T-cell (primary cell): ENCODE measurements around the gene ACTR1B. TPM values are rescaled to one million over a fixed set of nuclear protein-coding genes. Genes with fewer than 3 reads are reported as not detected.
"Not testable (repeated sequence)": the region's sequence is repeated elsewhere in the genome, so short reads cannot be mapped to it uniquely, and the experiment has no call there.

Experiments
- ATAC-seq, 4 experiments: fragments of 200-7000 bp in 3 of 4; fragments of 150-1000 bp in 1 of 4; cut with Tn5 transposase; replicated peaks in 1 of 4; 1 replicate in 3 of 4; 2 replicates in 1 of 4; pipeline ENCODE4 v1.10.0; 2021; ENCODE audit warnings: moderate library complexity in 3 of 4, mild to moderate bottlenecking in 2 of 4, moderate number of reproducible peaks in 1 of 4
- CTCF ChIA-PET, 2 donors: fragments of 300-600 bp; sonication (Branson Sonifier 250); formaldehyde crosslinking; loops; one replicate each; lab custom pipeline; 2022; ENCODE audit warnings: antibody characterized with exemption in 2 of 2; lab: Charles Lee
- POLR2A ChIA-PET, 2 donors: fragments of 300-600 bp; sonication (Branson Sonifier 250); formaldehyde crosslinking; loops; one replicate each; lab custom pipeline; 2022; ENCODE audit warnings: antibody characterized with exemption in 2 of 2; lab: Charles Lee
- DNase-seq, 35 experiments: peaks; one replicate each; pipeline versions ENCODE4 v3.0.0 to v3.0.0-alpha.2; 2013 to 2023
- H3K27ac ChIP-seq: one replicate; pipeline ENCODE4 v1.5.1; 2013; ENCODE audit warnings: low read length
- H3K27me3 ChIP-seq, 2 experiments: replicated peaks in 1 of 2; 1 replicate in 1 of 2; 2 replicates in 1 of 2; pipeline versions ENCODE4 v1.6.1 to v1.7.0; 2013; ENCODE audit warnings: low read length in 1 of 2, mixed read lengths in 1 of 2; ENCODE audit not compliant: control insufficient read depth in 2 of 2, insufficient read depth in 2 of 2; ENCODE audit errors: extremely low read depth in 1 of 2
- H3K36me3 ChIP-seq, 2 donors: 1 replicate in 1 of 2; 2 replicates in 1 of 2; pipeline versions ENCODE4 v1.6.1 to v1.7.0; 2013; ENCODE audit warnings: low read length in 1 of 2; ENCODE audit not compliant: control insufficient read depth in 2 of 2, insufficient read depth in 1 of 2; ENCODE audit errors: extremely low read depth in 1 of 2
- H3K4me1 ChIP-seq, 2 experiments: 1 replicate in 1 of 2; 2 replicates in 1 of 2; pipeline versions ENCODE4 v1.6.1 to v1.7.0; 2013; ENCODE audit warnings: low read length in 2 of 2, mixed read lengths in 1 of 2; ENCODE audit not compliant: insufficient read depth in 2 of 2, control insufficient read depth in 1 of 2; ENCODE audit errors: extremely low read depth in 1 of 2
- H3K4me3 ChIP-seq, 2 donors: 1 replicate in 1 of 2; 2 replicates in 1 of 2; pipeline versions ENCODE4 v1.5.1 to v1.7.0; 2013; ENCODE audit warnings: mild to moderate bottlenecking in 2 of 2, low read length in 1 of 2, moderate library complexity in 1 of 2; ENCODE audit not compliant: control insufficient read depth in 1 of 2; ENCODE audit errors: extremely low read depth in 1 of 2
- H3K9me3 ChIP-seq: 2 replicates; pipeline ENCODE4 v1.7.0; 2013
- H3K27ac Mint-ChIP-seq, 2 donors: one replicate each; pipeline ENCODE4 v1.8.0; 2020 to 2021; ENCODE audit warnings: mild to moderate bottlenecking in 2 of 2, mixed read lengths in 2 of 2
- H3K27me3 Mint-ChIP-seq, 2 donors: one replicate each; pipeline ENCODE4 v1.8.0; 2021 to 2022; ENCODE audit warnings: mixed read lengths in 2 of 2
- H3K36me3 Mint-ChIP-seq: one replicate; pipeline ENCODE4 v1.8.0; 2021; ENCODE audit warnings: mixed read lengths
- H3K4me1 Mint-ChIP-seq, 3 donors: one replicate each; pipeline ENCODE4 v1.8.0; 2020 to 2022; ENCODE audit warnings: mixed read lengths in 3 of 3, mild to moderate bottlenecking in 1 of 3
- H3K4me3 Mint-ChIP-seq, 3 donors: one replicate each; pipeline ENCODE4 v1.8.0; 2020 to 2022; ENCODE audit warnings: mild to moderate bottlenecking in 3 of 3, mixed read lengths in 3 of 3, moderate library complexity in 3 of 3
- H3K9me3 Mint-ChIP-seq, 3 donors: one replicate each; pipeline ENCODE4 v1.8.0; 2020 to 2022; ENCODE audit warnings: mixed read lengths in 3 of 3
- WGBS: methylation state at CpG from one replicate; pipeline ENCODE4 v1.1.5; 2013; ENCODE audit warnings: missing lambda C conversion rate; ENCODE audit not compliant: insufficient coverage; 5-methylcytosine and 5-hydroxymethylcytosine counted together
- total RNA-seq, 35 experiments: library from RNA in 6 of 35; stranded (reverse) in 6 of 35; fragments of 120-200 nt in 1 of 35; gene quantifications; one replicate each; pipeline versions ENCODE4 v1.2.1 to v1.2.4 and lab custom pipeline; 2013 to 2026

ACTR1B gene
- total RNA-seq, 5 donors from 2014 or later (not counting 1 experiment from before 2014, with no cell fraction given) = 86.3 to 124 (median 101) TPM

DNA sequence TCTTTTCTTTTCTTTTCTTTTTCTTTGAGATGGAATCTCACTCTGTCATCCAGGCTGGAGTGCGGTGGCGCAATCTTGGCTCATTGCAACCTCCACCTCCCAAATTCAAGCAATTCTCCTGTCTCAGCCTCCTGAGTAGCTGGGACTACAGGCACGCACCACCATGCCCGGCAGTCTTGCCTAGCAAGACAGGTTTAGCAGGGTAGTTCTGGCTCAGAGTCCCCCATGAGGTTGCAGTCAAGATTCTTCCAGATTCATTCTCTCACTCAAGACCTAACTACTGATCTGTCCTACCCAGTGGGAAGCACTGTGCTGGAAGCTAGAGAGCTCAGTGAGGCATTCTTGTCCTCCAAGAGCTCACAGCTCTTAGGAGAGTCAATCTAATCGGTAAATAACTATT lies 31.9 kb upstream of the ACTR1B start:
- no peak overlapping the region for H3K27ac ChIP-seq
- no peaks in the 10 kb centered on the region for H3K4me1 ChIP-seq
- Mint-ChIP-seq H3K4me3 (no peak overlapping the region), H3K9me3 (no peaks in the 10 kb centered on the region), H3K27ac (no peak overlapping the region), H3K4me1 (peaks cover 9 to 11% (median 9%) of the 10 kb centered on the region in 3 donors), H3K36me3 (no peaks in the 10 kb centered on the region), H3K27me3 (no peaks in the 10 kb centered on the region)
- POLR2A ChIA-PET = interaction anchor here in 1 of 2 donors (0.7 kb wide), 1 partner anchor 105 kb away, joined by 3 read pairs; no protein-coding TSS in a partner anchor
- DNase-seq (no peak), ATAC-seq (no peak)
- no peaks in the 10 kb centered on the region for H3K36me3 ChIP-seq
- CTCF ChIA-PET = interaction anchor here (0.6 to 5.4 kb wide), 5 partner anchors 28 to 105 kb away, joined by 3 to 52 read pairs (median 4); partner anchors contain the start of genes ANKRD36B (in 1 of the 2) and COX5B (in 1 of the 2)
- H3K27me3 ChIP-seq = no peaks in the 10 kb centered on the region
- no peaks in the 10 kb centered on the region for H3K9me3 ChIP-seq
- no peak overlapping the region for H3K4me3 ChIP-seq
- WGBS = 100% methylated on average over 2 of the region's 5 CpGs

- ATAC-seq = no peak
- DNase-seq = no peak
- POLR2A ChIA-PET = no interaction called here
- Histone ChIP-seq H3K4me3 (no peak overlapping the region), H3K27ac (no peak overlapping the region), H3K27me3 (no peaks in the 10 kb centered on the region), H3K4me1 (no peaks in the 10 kb centered on the region), H3K9me3 (no peaks in the 10 kb centered on the region), H3K36me3 (no peaks in the 10 kb centered on the region)
- Mint-ChIP-seq H3K9me3 (no peaks in the 10 kb centered on the region), H3K27me3 (no peaks in the 10 kb centered on the region), H3K4me3 (no peak overlapping the region), H3K27ac (no peak overlapping the region), H3K4me1 (peaks cover 5 to 9% (median 6%) of the 10 kb centered on the region in 3 donors), H3K36me3 (no peaks in the 10 kb centered on the region)
- CTCF ChIA-PET = no interaction called here
These were observed 29.6 kb upstream of the ACTR1B start for GRCh38 chr2:97693476-97693875.

GRCh38 chr2:97691166-97691565 lies 27.3 kb upstream of the ACTR1B start:
- Histone ChIP-seq H3K4me1 (no peaks in the 10 kb centered on the region), H3K9me3 (no peaks in the 10 kb centered on the region), H3K27me3 (no peaks in the 10 kb centered on the region), H3K36me3 (no peaks in the 10 kb centered on the region), H3K4me3 (no peak overlapping the region), H3K27ac (no peak overlapping the region)
- WGBS = 86% methylated on average over 2 of the region's 6 CpGs
- H3K27ac Mint-ChIP-seq = no peak overlapping the region
- no peak for ATAC-seq
- no peaks in the 10 kb centered on the region for H3K27me3 Mint-ChIP-seq
- no peak for DNase-seq
- no peaks in the 10 kb centered on the region for H3K36me3 Mint-ChIP-seq
- ChIA-PET CTCF (interaction anchor here in 1 of 2 donors (0.9 kb wide), 1 partner anchor 9 kb away, joined by 3 read pairs; no protein-coding TSS in a partner anchor), POLR2A (no interaction called here)
- H3K4me3 Mint-ChIP-seq = no peak overlapping the region
- H3K9me3 Mint-ChIP-seq = no peaks in the 10 kb centered on the region
- H3K4me1 Mint-ChIP-seq = peaks cover 0 to 7% (median 0%) of the 10 kb centered on the region in 3 donors

DNA sequence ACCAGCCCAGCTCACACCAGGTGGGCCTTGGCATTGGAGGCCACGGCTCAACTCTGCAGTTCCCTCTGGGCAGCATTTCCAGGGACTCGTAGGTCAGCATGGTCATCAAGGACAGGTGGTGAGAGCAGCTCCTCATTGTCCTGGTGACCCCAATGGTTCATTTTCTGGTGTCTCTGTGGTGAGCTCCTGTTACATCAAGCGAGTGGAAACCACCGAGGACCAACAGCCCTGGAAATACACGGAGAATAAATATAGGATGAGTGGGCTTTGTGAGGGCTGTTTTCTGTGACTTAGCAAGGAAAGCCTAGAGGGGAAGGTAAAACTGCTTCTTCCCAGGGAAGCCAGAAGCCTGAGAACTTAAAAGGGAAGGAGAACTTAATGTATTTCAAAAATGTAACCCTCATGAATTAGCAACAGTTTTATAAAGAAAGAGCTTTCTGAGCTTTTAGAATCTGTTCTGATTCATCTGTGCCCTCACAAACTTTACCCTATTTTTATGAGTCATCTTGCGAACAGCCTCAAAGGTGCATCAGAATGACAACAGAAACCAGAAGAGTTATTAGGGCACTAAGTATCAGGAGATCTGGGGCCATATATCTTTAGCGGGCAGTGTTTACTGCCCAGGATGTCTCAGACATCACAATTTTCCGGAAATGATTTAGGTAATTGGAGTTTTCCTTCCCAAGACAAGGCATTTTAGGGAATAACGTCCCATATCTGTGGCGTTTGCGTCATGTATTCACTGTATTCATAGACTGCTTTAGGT lies 24.4 kb upstream of the ACTR1B start:
- Mint-ChIP-seq H3K27me3 (no peaks in the 10 kb centered on the region), H3K9me3 (no peaks in the 10 kb centered on the region), H3K36me3 (no peaks in the 10 kb centered on the region), H3K4me3 (no peak overlapping the region), H3K27ac (no peak overlapping the region), H3K4me1 (peaks cover 0 to 7% (median 0%) of the 10 kb centered on the region in 3 donors)
- ChIA-PET CTCF (no interaction called here), POLR2A (no interaction called here)
- H3K4me3 ChIP-seq = no peak overlapping the region
- no peak overlapping the region for H3K27ac ChIP-seq
- H3K27me3 ChIP-seq = no peaks in the 10 kb centered on the region
- 100% methylated on average over 1 of the region's 11 CpGs for WGBS
- H3K9me3 ChIP-seq = no peaks in the 10 kb centered on the region
- H3K36me3 ChIP-seq = no peaks in the 10 kb centered on the region
- no peaks in the 10 kb centered on the region for H3K4me1 ChIP-seq
- no peak for ATAC-seq
- no peak for DNase-seq

- H3K4me1 Mint-ChIP-seq, H3K36me3 Mint-ChIP-seq, H3K27ac ChIP-seq, DNase-seq, H3K36me3 ChIP-seq, H3K9me3 ChIP-seq, H3K9me3 Mint-ChIP-seq, POLR2A ChIA-PET, H3K27ac Mint-ChIP-seq, H3K27me3 Mint-ChIP-seq, H3K27me3 ChIP-seq, ATAC-seq, H3K4me1 ChIP-seq, H3K4me3 ChIP-seq, CTCF ChIA-PET, H3K4me3 Mint-ChIP-seq: not testable (repeated sequence)
- WGBS = no CpG with 5 or more reads among the region's 3 CpGs
These were observed 23.4 kb upstream of the ACTR1B start for GRCh38 chr2:97687235-97687634.

- H3K4me3 ChIP-seq = no peak overlapping the region
- ATAC-seq = no peak
- no peaks in the 10 kb centered on the region for H3K4me1 ChIP-seq
- no peaks in the 10 kb centered on the region for H3K9me3 Mint-ChIP-seq
- H3K4me3 Mint-ChIP-seq = no peak overlapping the region
- no peaks in the 10 kb centered on the region for H3K27me3 ChIP-seq
- no peak for DNase-seq
- no peak overlapping the region for H3K27ac Mint-ChIP-seq
- H3K36me3 ChIP-seq = no peaks in the 10 kb centered on the region
- H3K36me3 Mint-ChIP-seq = peaks cover 2% of the 10 kb centered on the region
- WGBS = no CpG with 5 or more reads among the region's 1 CpG
- ChIA-PET POLR2A (no interaction called here), CTCF (no interaction called here)
- H3K9me3 ChIP-seq = no peaks in the 10 kb centered on the region
- H3K27ac ChIP-seq = no peak overlapping the region
- no peaks in the 10 kb centered on the region for H3K4me1 Mint-ChIP-seq
- no peaks in the 10 kb centered on the region for H3K27me3 Mint-ChIP-seq
These were observed 14.5 kb upstream of the ACTR1B start for GRCh38 chr2:97678298-97678697.
